Tibial nerve (tissue), 3 donors: ENCODE data around the gene HNRNPCL2.
"Not testable (repeated sequence)": the region's sequence is repeated elsewhere in the genome, so short reads cannot be mapped to it uniquely, and the experiment has no call there.

Source experiments
- CTCF ChIP-seq, 5 experiments: fragments of 200-600 bp in 3 of 5; fragments of 450-650 bp in 2 of 5; sonication (generic) in 3 of 5; IDR thresholded peaks; one replicate each; pipeline ENCODE4 v1.5.1; 2016 to 2019; ENCODE audit warnings: antibody characterized with exemption in 5 of 5, mild to moderate bottlenecking in 3 of 5, moderate library complexity in 2 of 5
- POLR2A ChIP-seq, 2 donors: fragments of 450-650 bp; IDR thresholded peaks; one replicate each; pipeline ENCODE4 v1.6.1; 2017; ENCODE audit warnings: antibody characterized with exemption in 2 of 2, mild to moderate bottlenecking in 2 of 2, moderate library complexity in 2 of 2

- TF ChIP-seq CTCF, POLR2A (IDR thresholded peaks at IDR 0.05): not testable (repeated sequence)
Measured at GRCh38 chr1:13070474-13070873, 46.2 kb downstream of the HNRNPCL2 start, which contains the start of gene PRAMEF25.
